Activated CD8-positive, alpha-beta T cell treated with anti-CD3 and anti-CD28 coated beads for 36 hours (primary cell): ENCODE measurements around the gene CASTOR1. TPM values are rescaled to one million over a fixed set of nuclear protein-coding genes. Genes with fewer than 3 reads are reported as not detected.
A peak's percentile ranks its signal among the peaks of the same experiment; 100 is the strongest.

Experiments used
- ATAC-seq: fragments of 200-7000 bp; cut with Tn5 transposase; one replicate; pipeline ENCODE4 v1.10.0; 2021; ENCODE audit warnings: mild to moderate bottlenecking, moderate library complexity
- CTCF ChIA-PET: fragments of 350-600 bp; sonication (Branson Sonifier 250); formaldehyde crosslinking; loops from one replicate; lab custom pipeline; 2021; ENCODE audit warnings: antibody characterized with exemption; lab: Charles Lee
- POLR2A ChIA-PET: fragments of 350-600 bp; sonication (Branson Sonifier 250); formaldehyde crosslinking; loops from one replicate; lab custom pipeline; 2021; ENCODE audit warnings: antibody characterized with exemption; lab: Charles Lee
- DNase-seq: peaks from one replicate; pipeline ENCODE4 v3.0.0-alpha.2; 2020
- H3K27ac Mint-ChIP-seq: one replicate; pipeline ENCODE4 v1.8.0; 2021; ENCODE audit warnings: mild to moderate bottlenecking, mixed read lengths
- H3K27me3 Mint-ChIP-seq: one replicate; pipeline ENCODE4 v1.8.0; 2021; ENCODE audit warnings: mixed read lengths
- H3K36me3 Mint-ChIP-seq: one replicate; pipeline ENCODE4 v1.8.0; 2021; ENCODE audit warnings: low read depth, mixed read lengths
- H3K4me1 Mint-ChIP-seq: one replicate; pipeline ENCODE4 v1.8.0; 2021; ENCODE audit warnings: low read depth, mixed read lengths
- H3K4me3 Mint-ChIP-seq: one replicate; pipeline ENCODE4 v1.8.0; 2021; ENCODE audit warnings: mild to moderate bottlenecking, moderate library complexity, mixed read lengths
- H3K9me3 Mint-ChIP-seq: one replicate; pipeline ENCODE4 v1.8.0; 2021; ENCODE audit warnings: mixed read lengths
- intact Hi-C: fragments of 100-400 bp; cut with micrococcal nuclease; formaldehyde crosslinking; loops from one replicate; pipeline ENCODE4 v1.10.0; 2022
- total RNA-seq, 2 experiments: library from RNA; stranded (reverse); gene quantifications; one replicate each; pipeline ENCODE4 v1.2.3, GENCODE V29; 2021
- TF ChIP-seq, protein P1 (sequence below): fragments of 200-600 bp; IDR thresholded peaks from one replicate; pipeline ENCODE4 v1.8.0; 2022; ENCODE audit warnings: antibody characterized with exemption, mild to moderate bottlenecking

Gene CASTOR1
- total RNA-seq, 2 experiments from 2014 or later = 4.2 to 5.1 TPM

DNA sequence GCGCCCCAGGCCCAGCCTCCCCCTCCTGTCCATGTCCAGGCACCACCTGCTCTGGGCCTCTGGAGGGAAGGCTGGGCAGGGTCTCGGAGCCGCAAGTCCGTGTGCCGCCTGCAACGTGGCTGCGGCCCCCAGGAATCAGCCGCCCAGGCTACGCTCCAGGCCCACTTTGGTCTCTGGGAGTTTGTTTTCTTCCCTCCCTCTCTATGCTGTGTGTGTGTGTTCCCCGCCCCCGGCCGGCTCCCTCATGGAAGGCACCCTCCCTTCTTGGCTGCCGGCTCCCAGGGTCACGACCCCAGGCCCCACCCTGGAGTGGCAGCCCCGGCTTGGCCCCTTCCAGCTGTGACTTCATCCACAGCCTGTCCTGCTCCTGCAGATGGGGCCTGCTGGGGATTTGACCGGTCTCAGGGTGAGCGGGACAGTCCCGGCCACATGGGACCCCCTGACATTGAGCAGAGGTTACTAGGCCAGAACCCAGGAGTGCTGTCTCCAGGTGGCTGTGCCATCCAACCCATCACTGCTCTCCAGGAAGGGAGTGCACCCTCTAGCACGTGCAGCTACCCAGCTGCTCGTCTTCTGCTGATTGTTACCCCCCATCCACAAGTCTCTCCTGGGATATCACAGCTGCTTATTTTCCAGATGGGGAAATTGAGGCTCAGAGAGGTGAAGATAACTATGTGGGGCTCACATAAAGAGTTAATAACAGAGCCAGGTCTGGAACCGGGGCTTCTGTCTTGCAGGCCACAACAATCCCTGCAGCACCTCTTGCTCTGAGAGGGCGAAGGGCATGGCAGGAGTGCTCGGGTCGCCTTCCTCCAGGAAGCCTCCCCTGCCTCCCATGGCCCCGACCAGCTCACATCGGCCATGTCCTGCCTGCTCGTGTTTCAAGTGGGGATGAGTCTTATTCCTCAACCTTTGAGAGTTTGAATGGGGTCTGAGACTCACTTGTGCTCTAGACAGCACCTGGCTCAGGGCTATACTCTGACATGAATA lies 40.0 kb downstream of the CASTOR1 start:
- Mint-ChIP-seq H3K4me1 (peaks cover 71% of the 10 kb centered on the region), H3K27ac (peak overlapping the region; percentile 75), H3K9me3 (no peaks in the 10 kb centered on the region), H3K36me3 (peaks cover 22% of the 10 kb centered on the region), H3K4me3 (no peak overlapping the region), H3K27me3 (peaks cover 1% of the 10 kb centered on the region)
- ATAC-seq (no peak), DNase-seq (no peak)
- ChIA-PET POLR2A (interaction anchor here (0.6 to 1.7 kb wide), 4 partner anchors 22 to 141 kb away, joined by 3 to 4 read pairs (median 4); no protein-coding TSS in a partner anchor), CTCF (interaction anchor here (1.3 to 2.5 kb wide), 6 partner anchors 14 to 146 kb away, joined by 3 to 10 read pairs (median 4); partner anchors contain the start of gene RNF215)
- intact Hi-C loops = loop anchor here (5.0 kb wide), 1 partner anchor 72 kb away; no protein-coding TSS in a partner anchor
- TF ChIP-seq, protein P1, sequence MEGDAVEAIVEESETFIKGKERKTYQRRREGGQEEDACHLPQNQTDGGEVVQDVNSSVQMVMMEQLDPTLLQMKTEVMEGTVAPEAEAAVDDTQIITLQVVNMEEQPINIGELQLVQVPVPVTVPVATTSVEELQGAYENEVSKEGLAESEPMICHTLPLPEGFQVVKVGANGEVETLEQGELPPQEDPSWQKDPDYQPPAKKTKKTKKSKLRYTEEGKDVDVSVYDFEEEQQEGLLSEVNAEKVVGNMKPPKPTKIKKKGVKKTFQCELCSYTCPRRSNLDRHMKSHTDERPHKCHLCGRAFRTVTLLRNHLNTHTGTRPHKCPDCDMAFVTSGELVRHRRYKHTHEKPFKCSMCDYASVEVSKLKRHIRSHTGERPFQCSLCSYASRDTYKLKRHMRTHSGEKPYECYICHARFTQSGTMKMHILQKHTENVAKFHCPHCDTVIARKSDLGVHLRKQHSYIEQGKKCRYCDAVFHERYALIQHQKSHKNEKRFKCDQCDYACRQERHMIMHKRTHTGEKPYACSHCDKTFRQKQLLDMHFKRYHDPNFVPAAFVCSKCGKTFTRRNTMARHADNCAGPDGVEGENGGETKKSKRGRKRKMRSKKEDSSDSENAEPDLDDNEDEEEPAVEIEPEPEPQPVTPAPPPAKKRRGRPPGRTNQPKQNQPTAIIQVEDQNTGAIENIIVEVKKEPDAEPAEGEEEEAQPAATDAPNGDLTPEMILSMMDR = no peak

DNA sequence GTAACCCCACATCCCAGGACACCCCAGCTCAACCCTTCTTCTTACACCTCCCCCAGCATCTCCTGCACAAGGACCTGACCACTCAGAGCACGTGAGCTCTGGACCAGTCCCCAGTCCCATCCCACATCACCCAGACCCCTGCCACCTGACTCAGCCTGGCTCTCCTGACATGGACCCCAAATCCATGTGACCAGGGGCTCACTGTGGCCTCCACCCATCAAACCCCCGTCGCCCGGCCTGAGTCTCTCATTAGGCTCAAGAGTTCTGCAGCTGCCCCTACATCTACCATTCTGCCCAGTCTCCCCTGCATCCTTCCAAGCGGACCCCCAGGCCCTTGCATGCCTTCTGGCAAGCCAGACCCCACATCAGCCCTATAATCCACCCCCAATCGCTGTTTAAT lies 40.8 kb downstream of the CASTOR1 start:
- TF ChIP-seq, protein P1 = no peak
- Mint-ChIP-seq H3K4me3 (peak overlapping the region; percentile 24), H3K9me3 (no peaks in the 10 kb centered on the region), H3K27ac (peak overlapping the region; percentile 52), H3K27me3 (peaks cover 1% of the 10 kb centered on the region), H3K36me3 (peaks cover 31% of the 10 kb centered on the region), H3K4me1 (peaks cover 77% of the 10 kb centered on the region)
- ATAC-seq (no peak), DNase-seq (no peak)
- CTCF ChIA-PET = interaction anchor here (1.6 kb wide), 1 partner anchor 140 kb away, joined by 5 read pairs; no protein-coding TSS in a partner anchor
- intact Hi-C loops = loop anchor here (5.0 kb wide), 1 partner anchor 71 kb away; no protein-coding TSS in a partner anchor
- POLR2A ChIA-PET = no interaction called here

DNA sequence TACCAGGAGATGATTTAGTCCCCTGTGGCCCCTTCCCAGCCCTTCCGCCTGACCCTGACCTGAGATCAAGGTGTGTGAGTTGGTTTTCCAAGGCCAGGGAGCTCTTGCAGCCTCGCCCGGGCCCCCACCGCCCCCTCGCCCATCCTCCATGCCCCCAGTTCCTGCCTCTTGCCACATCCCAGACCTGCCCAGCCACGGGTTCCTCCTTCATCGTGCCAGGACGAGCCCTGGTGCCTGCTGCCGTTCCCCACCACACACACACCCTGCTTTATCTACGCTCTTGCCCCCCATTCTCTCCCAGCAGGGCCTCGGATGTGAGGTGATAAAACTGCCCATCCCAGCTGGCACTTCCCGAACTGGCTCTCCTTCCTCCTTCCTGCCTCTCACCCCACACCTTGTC lies 41.3 kb downstream of the CASTOR1 start:
- POLR2A ChIA-PET = no interaction called here
- TF ChIP-seq, protein P1 = no peak
- H3K27ac Mint-ChIP-seq = peak overlapping the region; percentile 93

DNA sequence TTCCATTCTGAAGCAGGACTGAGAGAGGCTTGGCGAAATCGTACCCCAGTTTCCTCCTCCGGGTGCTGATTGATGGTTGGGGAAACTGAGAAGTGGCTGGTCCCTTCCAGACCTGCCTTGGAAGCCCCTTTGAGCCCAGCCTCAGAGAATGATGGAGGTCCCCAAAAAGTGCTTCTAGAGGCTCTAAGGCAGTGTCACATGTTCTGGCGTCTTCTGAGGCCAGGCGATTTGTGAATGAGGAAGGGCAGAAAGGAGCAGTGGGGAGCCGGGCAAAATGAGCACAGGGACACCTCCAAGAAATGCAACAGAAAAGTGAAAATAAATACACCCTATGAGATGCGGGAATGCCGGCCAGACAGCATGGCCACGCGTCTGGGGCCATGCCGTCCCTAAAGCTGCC lies 41.7 kb downstream of the CASTOR1 start:
- peaks cover 1% of the 10 kb centered on the region for H3K27me3 Mint-ChIP-seq
- H3K4me3 Mint-ChIP-seq = peak overlapping the region; percentile 97
- H3K9me3 Mint-ChIP-seq = no peaks in the 10 kb centered on the region
- H3K4me1 Mint-ChIP-seq = peaks cover 75% of the 10 kb centered on the region
- CTCF ChIA-PET = interaction anchor here (1.6 kb wide), 1 partner anchor 139 kb away, joined by 5 read pairs; no protein-coding TSS in a partner anchor
- H3K27ac Mint-ChIP-seq = peak overlapping the region; percentile 93
- ATAC-seq (no peak), DNase-seq (no peak)
- TF ChIP-seq, protein P1 = no peak
- POLR2A ChIA-PET = no interaction called here
- H3K36me3 Mint-ChIP-seq = peaks cover 40% of the 10 kb centered on the region
- intact Hi-C loops = loop anchor here (5.0 kb wide), 1 partner anchor 70 kb away; no protein-coding TSS in a partner anchor

More for the DNA sequence above, 41.3 kb downstream of the CASTOR1 start:
- intact Hi-C loops = loop anchor here (5.0 kb wide), 1 partner anchor 71 kb away; no protein-coding TSS in a partner anchor
- CTCF ChIA-PET = interaction anchor here (1.6 kb wide), 1 partner anchor 140 kb away, joined by 5 read pairs; no protein-coding TSS in a partner anchor
- ATAC-seq = no peak
- H3K36me3 Mint-ChIP-seq = peaks cover 36% of the 10 kb centered on the region
- no peak for DNase-seq
- H3K4me3 Mint-ChIP-seq = peak overlapping the region; percentile 97
- H3K4me1 Mint-ChIP-seq = peaks cover 76% of the 10 kb centered on the region
- H3K9me3 Mint-ChIP-seq = no peaks in the 10 kb centered on the region
- peaks cover 1% of the 10 kb centered on the region for H3K27me3 Mint-ChIP-seq
